GM18907 (cell line): ENCODE measurements around the gene ITPR1.

Experiments used
- ATAC-seq: cut with Tn5 transposase; IDR thresholded peaks from one replicate; pipeline ENCODE4 v1.9.1; 2021; ENCODE audit warnings: mild to moderate bottlenecking, moderate library complexity; ENCODE audit not compliant: unreplicated experiment

Gene ITPR1

DNA sequence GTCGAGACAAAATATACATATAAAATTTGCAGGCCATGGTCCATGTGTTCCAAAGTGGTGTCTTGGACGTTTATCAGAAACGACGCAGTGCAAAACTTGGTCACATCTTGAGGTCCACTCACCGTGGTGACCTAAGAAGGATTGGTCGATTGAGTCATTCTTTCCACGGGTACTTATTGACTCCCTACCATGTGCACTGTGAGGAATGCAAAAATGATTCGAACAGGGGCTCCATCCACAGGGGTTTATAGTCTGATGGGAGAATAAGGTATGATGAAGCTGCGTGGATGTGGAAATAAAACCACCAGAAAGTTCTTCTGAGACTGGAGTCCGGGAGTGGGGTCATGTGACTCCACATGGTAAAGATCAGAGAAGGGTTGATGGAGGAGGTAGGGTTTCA, 185.2 kb downstream of the ITPR1 start:
- ATAC-seq = no peak

DNA sequence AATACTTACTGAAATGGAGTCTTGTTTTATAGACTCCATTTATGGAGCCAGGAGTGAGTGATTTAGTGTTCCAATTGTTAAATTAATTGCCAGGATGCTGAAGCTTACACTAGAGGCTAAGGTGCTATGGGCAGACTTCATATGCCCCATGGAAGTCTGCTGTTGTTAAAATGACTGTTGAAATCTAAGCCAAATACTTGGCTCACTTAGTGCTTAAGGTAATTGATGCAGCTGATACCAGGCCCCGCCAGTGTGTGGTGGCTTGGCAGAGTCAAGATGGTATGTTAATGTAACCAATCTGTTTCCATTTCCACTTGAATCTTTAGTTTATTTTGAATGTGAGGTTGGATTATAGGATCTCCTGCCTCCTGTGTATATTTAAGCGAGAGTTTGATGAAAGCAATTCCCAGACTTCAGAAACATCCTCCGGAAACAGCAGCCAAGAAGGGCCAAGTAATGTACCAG, 187.1 kb downstream of the ITPR1 start:
- no peak for ATAC-seq

DNA sequence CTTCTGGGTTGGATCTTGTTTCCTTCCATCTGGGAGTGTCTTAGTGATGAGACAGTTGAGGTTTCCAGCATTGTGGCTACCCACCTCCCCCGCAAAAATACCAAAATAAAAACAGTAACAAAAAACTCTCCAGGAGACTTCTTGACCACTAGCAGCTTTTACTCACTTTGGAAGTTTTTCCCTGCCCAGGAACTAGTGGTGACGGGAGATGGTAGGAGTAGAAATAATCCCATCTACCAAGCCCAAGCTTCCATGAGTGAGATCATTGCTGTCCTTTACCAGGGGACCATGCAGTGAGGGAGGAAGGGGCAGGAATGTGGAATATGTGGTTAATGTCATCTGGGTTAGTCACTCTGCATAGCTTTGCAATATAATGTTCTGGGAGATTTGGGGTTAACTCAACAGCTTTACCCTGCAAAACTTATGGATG, 187.7 kb downstream of the ITPR1 start:
- ATAC-seq = no peak

DNA sequence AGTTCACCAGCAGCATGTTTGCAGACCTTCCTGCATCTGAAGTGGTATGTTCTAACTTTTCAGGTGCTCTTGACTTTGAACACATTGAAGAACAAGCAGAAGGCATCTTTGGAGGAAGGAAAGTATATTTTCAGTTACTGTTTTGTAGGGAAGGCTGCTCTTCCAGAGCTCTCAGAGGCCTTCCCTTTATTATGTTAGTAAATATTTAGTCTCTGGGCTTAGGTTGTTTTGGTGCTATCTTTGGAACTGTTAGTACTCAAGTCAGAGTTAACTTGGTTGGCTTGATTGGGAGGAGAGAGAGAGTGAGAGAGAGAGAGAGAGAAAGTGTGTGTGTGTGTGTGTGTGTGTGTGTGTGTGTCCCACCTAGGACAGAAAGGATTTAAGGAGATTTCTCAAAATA, 188.2 kb downstream of the ITPR1 start:
- ATAC-seq = no peak

DNA sequence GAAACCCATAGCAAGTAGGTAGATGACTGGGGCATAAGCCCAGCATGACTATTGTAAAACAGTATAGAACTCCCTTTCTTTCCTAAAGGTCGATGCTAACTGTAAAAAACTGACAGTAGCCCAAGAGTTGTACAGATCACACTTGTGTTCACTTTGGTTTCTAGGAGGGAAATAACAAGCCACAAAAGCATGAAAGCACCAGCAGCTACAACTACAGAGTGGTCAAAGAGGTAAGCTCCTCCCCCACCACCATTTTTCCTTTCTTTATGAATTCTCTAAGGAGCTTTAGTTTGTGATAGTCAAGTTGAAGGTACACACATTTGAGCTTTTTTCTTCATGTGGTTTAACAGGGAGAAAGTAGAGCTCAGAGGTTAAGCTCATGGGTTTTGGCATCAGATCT, 191.0 kb downstream of the ITPR1 start:
- ATAC-seq = no peak

DNA sequence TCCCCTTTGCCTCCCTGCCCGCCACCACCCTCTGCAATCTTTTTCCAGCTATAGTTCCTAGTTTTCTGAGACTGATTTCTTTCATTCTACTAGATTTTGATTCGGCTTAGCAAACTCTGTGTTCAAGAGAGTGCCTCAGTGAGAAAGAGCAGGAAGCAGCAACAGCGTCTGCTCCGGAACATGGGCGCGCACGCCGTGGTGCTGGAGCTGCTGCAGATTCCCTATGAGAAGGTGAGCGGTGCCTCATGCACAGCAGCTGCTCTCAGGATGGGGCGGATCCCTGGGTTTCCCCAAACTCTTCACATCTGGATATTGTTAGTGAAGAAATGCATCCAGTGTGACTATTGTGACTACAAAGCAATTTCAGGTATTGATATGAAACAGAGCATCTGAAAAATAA, 191.8 kb downstream of the ITPR1 start:
- no peak for ATAC-seq

DNA sequence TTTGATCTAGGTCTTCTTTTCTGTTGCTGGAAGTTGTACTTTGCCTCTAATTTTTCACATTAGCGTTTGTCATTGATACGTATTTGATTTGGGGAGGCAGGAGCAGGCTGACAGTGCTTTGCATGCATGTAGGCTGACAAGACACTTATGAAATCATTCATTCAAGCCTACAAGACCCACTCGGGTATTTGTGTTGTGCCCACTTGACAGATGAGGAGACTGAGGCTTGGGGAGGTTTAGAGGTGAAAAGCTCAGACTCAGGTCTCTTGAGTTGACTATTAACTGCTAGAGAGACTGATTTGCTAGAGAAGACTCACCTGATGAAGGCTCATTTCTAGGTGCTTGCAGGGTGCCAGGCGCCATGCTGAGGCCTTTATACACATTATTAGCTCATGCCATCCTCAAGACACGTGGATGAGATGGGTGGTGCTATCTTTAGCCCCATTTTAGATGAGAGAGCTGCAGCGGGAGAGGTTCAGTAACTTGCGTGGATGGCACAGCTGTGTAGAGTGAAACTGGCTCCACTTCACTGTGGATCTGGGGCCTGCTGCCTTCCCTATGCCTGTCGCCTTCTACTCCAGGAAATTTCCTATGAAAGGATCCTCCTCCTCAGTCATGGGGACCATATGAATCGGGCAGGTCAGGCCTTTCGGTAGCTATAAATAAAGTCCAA, 192.7 kb downstream of the ITPR1 start:
- no peak for ATAC-seq

DNA sequence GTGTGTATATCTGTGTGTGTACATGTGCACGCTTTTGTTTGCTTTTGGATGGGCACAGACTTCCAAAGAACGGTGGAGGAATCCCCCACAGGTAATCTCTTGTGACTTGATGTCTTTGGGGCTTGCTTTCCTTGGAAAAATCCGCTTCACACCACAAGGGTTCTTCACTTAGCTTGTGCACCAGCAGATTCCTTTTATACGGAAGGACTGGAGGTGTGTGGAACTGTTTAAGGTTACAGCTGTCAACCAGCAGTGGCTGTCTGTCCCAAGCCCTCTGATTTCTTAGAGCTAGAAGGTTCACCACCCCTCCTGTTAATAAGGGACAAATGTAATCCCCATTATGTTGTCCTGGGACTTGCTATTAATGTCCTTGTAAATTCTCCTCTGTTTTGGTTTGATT, 193.5 kb downstream of the ITPR1 start:
- no peak for ATAC-seq

DNA sequence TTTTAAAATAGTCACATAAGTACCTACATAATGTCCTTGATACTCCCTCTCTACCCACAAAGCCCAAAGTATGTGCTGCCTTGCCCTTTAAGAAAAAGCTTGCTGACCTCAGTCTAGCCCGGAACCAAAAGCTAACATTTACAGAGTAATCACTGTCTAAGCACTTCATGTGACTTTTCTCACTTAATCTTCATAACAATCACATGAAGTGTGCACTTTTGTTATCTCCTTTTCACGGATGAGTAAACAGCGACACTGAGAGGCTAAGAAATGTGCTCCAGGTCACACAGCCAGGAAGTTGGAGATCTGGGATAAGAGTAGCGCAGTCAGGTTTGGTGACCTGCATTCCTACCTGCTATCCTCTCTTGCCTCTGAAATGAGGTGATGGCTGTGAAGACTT, 194.0 kb downstream of the ITPR1 start:
- ATAC-seq = no peak

DNA sequence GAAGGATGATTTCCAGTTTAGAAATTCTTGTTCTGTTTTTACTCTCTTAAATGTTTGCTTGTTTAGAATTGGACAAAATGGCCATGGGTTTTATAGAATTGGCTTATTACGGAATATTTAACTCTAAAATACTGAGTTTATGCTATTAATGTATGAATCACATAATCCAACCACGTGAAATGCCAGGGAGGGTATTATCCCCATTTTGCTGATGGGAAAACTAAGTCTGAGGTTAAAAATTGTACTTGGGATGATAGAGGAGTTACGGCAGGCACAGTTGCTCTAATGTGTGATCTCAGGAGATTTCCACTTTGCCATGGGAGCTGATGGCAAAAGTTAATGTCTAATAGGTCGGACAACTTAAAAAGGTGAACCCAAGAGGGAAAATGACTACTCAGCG, 194.4 kb downstream of the ITPR1 start:
- ATAC-seq = no peak

DNA sequence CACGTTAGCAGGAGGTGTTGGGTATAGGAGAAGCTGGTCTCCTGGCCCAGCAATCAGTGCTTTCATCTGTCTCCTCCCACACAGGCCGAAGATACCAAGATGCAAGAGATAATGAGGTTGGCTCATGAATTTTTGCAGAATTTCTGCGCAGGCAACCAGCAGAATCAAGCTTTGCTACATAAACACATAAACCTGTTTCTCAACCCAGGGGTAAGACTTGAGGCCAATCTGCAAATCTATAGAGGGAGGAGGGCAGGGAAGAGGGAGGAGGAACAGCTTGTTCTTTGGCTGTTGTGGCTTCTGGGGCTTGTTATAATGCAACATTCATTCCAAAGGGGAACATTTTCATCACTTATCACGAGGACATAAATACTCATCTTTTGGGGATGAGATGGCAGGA, 195.3 kb downstream of the ITPR1 start:
- no peak for ATAC-seq

DNA sequence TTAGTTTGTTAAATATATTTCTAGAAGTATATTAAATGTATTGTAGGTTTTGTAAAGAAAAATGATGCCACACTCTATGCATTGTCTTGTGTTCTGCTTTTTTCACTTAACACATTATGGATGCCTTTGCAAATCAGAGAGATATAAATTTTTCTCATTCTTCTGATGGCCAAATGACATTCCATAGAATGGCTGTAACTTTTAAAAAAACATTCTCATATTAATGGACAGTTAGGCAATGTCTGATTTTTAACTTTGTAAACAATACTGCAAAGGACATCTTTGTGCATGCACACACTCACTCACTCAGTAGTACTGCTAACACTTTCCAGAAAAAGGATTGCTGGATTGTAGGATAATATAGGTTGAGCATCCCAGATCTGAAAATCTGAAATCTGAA, 195.9 kb downstream of the ITPR1 start:
- ATAC-seq = no peak

DNA sequence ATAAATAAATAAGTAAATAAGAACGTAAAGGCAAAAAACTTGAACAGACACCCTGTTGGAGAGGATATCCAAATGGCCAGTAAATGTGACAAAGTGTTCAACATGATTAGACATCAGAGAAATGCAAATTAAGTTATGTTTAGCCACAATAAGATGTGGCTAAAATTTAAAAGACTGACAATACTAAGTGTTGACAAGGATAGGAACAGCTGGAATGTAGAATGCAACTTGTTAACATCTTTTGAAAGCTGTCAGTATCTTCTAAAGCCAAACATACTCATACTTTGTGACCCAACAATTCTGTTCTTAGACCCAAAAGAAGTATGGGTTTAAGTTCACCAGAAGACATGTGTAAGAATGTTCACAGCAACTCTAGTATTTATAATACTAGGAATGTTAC, 197.1 kb downstream of the ITPR1 start:
- ATAC-seq = no peak

DNA sequence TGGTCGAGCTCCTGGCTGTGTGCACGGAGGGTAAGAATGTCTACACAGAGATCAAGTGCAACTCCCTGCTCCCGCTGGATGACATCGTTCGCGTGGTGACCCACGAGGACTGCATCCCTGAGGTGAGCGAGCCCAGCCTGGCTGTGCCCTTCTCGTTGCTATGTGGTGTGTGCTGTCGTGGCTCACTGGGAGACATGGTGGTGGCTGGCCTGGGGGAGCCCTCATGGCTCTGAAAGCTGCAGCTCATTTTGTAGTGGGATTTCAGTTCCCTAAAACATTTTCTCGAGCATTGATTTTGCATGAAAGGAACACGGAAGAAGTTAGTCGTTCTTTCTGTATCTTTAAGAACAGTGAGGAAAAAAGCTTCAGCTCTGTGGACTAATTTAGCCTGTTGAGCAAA, 200.5 kb downstream of the ITPR1 start:
- peak; percentile 94 for ATAC-seq

DNA sequence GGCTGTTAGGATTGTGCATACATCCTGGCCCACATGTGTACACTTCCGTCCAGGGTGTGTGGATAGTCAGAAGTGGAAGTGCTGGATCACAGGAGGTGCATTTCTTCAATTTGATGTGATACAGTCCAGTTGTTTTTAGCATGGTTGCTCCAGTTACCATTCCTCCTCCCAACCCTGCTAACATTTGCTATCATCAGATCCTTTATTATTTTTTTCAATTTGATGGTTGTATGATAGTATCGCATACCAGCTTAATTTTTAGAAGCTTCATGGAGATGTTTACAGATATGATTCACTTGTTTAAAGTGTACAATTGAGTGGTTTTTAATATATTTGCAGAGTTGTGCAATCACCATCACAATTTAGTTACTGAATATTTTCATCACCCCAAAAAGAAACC, 202.7 kb downstream of the ITPR1 start:
- ATAC-seq = no peak

DNA sequence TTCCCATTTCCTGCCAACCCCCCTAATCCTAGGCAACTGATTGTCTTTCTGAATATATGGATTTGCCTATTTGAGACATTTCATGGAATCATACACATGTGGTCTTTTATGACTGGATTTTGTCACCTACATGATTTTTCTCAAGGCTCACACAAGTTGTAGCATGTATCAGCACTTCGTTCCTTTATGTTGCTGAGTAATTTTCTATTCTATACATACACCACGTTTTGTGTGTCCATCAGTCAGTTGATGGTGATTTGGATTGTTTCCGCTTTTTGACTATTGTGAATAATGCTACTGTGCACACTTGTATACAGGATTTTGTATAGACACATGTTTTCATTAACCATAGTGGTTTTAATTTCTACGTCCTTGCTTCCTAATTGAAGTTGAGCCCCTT, 203.1 kb downstream of the ITPR1 start:
- no peak for ATAC-seq

DNA sequence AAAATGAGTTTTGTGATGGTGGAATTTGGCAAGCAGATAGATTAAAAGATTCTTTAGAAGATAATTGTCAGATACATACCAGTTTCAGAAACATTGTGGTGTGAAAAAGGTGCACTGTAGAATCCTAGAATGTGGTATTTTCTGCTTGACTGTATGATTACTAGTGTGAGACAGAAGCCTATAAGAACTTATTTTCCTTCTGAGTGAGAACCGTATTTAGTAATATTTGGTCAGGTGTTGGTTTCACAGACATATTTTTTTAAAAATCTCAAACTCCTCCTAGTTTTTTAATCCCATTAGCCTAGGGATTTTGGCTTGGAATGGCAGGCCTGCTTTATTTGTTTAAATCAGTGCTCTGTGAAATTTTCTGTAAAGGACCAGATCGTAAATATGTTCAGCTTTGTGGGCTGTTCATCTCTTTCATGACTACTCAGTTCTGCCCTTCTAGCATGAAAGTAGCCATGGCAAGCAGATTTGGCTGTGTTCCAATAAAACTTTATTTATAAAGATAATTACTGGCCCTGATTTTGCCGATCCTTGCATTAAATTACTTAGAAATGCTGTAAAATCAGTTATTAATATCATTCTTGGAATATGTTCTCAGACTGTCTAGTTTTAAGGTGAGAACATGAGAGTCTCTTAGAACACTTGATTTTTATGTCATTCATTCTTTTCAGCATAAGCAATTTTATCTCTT, 205.1 kb downstream of the ITPR1 start:
- no peak for ATAC-seq

DNA sequence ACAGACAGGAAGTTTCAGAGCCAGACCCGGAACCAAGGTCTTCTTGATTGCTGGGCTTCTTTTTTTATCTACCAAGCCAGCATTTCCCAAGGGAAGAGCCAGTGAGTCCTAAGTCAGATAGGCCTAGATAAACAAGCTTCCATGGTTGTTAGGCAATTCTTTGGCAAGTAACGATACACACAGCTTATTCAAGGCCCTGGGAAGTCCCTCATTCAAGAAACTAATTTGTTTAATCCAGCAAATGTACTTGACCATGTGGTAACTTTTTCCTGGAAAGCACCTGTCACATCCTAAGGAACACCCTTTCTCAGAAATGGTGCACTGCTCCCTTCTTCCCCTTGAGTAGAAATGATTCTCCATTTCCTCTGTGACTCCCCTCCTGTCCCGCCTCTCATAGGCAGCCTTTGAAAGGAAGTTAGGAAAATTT, 209.9 kb downstream of the ITPR1 start:
- ATAC-seq = no peak

DNA sequence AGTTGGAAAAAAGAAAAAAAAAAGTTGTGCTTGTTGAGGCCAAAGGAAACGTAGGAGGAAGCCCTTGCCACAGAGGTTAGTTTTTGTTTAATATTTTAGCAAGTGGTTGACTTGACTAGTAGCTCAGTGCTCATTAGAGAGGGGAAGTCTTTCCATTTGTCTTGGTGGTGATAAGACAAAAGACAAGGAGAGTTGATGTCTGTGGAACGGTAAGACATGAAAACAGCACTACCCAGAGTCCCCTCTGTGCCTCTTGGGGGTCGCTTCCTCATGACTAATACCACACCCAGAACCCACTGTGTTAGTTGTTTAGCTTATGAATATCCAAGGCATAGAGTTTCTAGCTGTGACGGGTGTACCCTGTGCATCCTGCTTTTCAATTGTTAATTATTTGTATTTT, 211.4 kb downstream of the ITPR1 start:
- no peak for ATAC-seq

DNA sequence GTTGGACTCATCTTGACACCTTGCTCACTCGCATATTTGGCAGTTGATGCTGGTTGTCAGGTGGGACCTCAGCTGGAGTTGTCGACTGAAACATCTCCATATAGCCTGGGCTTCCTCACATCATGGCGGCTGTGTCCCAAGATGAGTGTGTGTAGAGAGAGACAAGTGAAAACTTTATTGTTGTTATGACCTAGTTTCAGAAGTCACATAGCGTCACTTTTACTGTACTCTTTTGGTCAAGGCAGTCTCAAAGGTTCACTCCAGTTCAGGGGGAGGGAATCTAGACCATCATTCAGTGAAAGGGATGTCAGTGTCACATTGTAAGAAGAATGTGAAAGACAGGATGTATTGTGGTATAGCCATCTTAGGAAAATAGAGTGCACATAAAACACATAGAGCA, 214.2 kb downstream of the ITPR1 start:
- ATAC-seq = no peak

DNA sequence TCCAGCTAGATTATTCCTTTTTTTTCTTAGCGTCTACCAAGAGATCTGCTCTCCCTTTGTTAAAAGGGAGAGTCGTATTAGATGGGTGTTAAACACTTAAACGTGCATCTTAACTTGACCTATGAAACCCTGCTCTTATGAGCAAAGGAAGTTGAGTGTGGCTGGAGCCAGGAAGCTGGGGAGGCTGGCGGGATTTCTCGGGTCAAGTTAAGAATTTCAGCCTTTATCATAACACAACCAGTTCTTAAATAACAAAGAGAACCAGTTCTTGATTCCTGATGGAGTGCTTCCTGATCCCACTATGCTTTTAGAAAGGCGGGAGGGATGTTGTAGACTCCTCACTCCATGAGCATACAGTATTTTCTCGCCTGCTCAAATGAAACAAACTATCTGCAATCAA, 215.1 kb downstream of the ITPR1 start:
- ATAC-seq = no peak

DNA sequence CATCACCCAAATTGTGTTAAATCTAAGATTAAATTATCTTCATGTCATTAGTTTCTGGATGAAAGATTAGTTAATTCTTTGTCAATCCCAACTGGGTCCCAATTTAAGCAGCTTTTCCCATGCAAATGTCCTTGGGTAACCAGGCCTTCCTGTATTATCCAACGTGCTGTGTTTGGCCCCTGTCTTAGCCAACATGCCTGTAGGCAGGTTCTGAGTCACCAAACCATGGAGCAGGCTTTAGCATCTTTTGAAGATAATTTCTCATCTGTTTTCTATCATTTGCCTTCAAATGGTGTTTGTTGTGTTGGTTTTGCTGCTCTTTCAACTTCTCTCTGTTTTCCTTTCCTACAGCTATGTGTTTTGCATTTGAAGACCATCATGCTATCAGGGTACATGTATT, 216.2 kb downstream of the ITPR1 start:
- no peak for ATAC-seq

DNA sequence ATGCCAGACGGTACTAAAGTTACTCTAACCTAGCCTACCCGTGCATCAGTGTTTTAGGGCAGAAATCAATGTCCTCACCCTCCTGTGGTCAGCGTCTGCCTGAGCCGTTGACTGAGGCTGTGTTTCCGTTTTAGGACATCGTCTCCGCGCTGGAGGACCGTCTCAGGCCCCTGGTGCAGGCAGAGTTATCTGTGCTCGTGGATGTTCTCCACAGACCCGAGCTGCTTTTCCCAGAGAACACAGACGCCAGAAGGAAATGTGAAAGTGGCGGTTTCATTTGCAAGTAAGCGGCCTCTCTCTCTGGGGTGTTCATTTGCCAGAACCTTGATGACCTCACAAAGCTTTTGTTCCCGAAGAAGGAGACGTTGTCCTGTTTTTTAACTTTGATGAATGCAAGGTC, 217.0 kb downstream of the ITPR1 start:
- ATAC-seq = no peak
